Measurements from ENCODE around the gene SSX2IP. TPM values are rescaled to one million over a fixed set of nuclear protein-coding genes. Genes with fewer than 3 reads are reported as not detected.
"Not testable (repeated sequence)": the region's sequence is repeated elsewhere in the genome, so short reads cannot be mapped to it uniquely, and the experiment has no call there.

The SSX2IP gene
- polyA plus RNA-seq, 3 donors, result 0.85 to 2.8 (median 2.2) TPM

DNA sequence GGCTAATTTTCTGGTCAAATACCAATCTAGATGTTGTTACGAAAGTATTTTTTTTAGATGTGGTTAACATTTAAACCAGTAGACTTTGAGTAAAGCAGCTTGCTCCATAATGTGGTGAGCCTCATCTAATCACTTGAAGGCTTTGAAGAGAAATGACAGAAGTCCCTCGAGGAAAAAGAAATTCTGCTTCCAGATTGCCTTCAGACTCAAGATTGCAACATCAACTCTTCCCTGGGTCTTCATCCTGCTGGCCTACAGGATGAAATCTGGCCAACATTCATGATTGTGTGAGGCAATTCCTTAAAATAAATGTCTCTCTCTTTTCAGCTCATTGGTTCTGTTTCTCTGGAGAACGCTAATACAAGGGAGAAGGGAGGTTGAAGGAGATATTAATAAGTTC lies 32.5 kb upstream of the SSX2IP start:
- H3K9me3 Mint-ChIP-seq, result no peaks in the 10 kb centered on the region
- Histone ChIP-seq H3K27me3 (ENCODE audit: control insufficient read depth in 2 of 2, insufficient read depth in 2 of 2, low read length in 2 of 2) (no peaks in the 10 kb centered on the region), H3K4me3 (replicated peaks in 1 of 3; ENCODE audit: low read depth in 2 of 3, low read length in 3 of 3) (no peak overlapping the region), H4K20me1 (ENCODE audit: insufficient read depth, low read length) (no peaks in the 10 kb centered on the region), H3K4me2 (replicated peaks; ENCODE audit: extremely low read depth, low read length, poor library complexity, severe bottlenecking) (no peak overlapping the region), H3K27ac (ENCODE audit: low read depth in 1 of 2, low read length in 2 of 2) (no peak overlapping the region), H3K4me1 (ENCODE audit: control insufficient read depth in 1 of 2, insufficient read depth in 2 of 2, low read length in 2 of 2) (no peaks in the 10 kb centered on the region), H3K36me3 (replicated peaks in 1 of 2; ENCODE audit: control insufficient read depth in 1 of 2, insufficient read depth in 2 of 2, low read length in 2 of 2) (no peaks in the 10 kb centered on the region), H3K9me3 (replicated peaks in 1 of 2; ENCODE audit: control insufficient read depth in 1 of 2, insufficient read depth in 1 of 2, low read length in 2 of 2) (no peaks in the 10 kb centered on the region), H3K9ac (ENCODE audit: insufficient read depth, low read length, poor library complexity, severe bottlenecking) (no peak overlapping the region), H2AFZ (ENCODE audit: insufficient read depth, low read depth, low read length, poor library complexity, severe bottlenecking) (no peak overlapping the region), H3K79me2 (ENCODE audit: insufficient read depth, low read length) (no peaks in the 10 kb centered on the region)
- WGBS (ENCODE audit: insufficient coverage), result 100% methylated on average over 1 of the region's 3 CpGs
- intact Hi-C loops (cut with micrococcal nuclease), result no loop called here
- peaks cover 1 to 5% (median 1%) of the 10 kb centered on the region in 3 donors for H3K27me3 Mint-ChIP-seq (ENCODE audit: low read depth in 3 of 3)
- TF ChIP-seq, protein P1, sequence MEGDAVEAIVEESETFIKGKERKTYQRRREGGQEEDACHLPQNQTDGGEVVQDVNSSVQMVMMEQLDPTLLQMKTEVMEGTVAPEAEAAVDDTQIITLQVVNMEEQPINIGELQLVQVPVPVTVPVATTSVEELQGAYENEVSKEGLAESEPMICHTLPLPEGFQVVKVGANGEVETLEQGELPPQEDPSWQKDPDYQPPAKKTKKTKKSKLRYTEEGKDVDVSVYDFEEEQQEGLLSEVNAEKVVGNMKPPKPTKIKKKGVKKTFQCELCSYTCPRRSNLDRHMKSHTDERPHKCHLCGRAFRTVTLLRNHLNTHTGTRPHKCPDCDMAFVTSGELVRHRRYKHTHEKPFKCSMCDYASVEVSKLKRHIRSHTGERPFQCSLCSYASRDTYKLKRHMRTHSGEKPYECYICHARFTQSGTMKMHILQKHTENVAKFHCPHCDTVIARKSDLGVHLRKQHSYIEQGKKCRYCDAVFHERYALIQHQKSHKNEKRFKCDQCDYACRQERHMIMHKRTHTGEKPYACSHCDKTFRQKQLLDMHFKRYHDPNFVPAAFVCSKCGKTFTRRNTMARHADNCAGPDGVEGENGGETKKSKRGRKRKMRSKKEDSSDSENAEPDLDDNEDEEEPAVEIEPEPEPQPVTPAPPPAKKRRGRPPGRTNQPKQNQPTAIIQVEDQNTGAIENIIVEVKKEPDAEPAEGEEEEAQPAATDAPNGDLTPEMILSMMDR (IDR thresholded peaks at IDR 0.05), result no peak
- H3K27ac Mint-ChIP-seq, result no peak overlapping the region
- no peak overlapping the region for H3K4me3 Mint-ChIP-seq
- DNase-seq, result no peak
- no peaks in the 10 kb centered on the region for H3K4me1 Mint-ChIP-seq
- H3K36me3 Mint-ChIP-seq, result no peaks in the 10 kb centered on the region

DNA sequence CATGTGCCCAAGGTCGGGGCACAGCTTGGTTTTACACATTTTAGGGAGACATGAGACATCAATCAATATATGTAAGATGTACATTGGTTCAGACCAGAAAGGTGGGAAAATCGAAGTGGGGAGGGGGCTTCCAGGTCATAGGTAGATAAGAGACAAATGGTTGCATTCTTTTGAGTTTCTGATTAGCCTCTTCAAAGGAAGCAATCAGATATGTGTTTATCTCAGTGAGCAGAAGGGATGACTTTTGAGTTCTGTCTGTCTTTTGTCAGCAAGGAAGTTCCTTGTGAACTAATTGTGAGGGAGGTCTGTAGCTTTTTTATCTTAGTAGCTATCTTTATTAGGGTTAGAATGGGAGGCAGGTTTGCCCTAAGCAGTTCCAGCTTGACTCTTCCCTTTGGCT lies 31.6 kb upstream of the SSX2IP start:
- H3K4me2 ChIP-seq (replicated peaks; ENCODE audit: extremely low read depth, low read length, poor library complexity, severe bottlenecking); H3K4me3 ChIP-seq (replicated peaks in 1 of 3; ENCODE audit: low read depth in 2 of 3, low read length in 3 of 3); H3K9me3 ChIP-seq (replicated peaks in 1 of 2; ENCODE audit: control insufficient read depth in 1 of 2, insufficient read depth in 1 of 2, low read length in 2 of 2); H3K27ac ChIP-seq (ENCODE audit: low read depth in 1 of 2, low read length in 2 of 2); H2AFZ ChIP-seq (ENCODE audit: insufficient read depth, low read depth, low read length, poor library complexity, severe bottlenecking); H3K9me3 Mint-ChIP-seq; H3K27ac Mint-ChIP-seq; H3K36me3 Mint-ChIP-seq; H3K27me3 Mint-ChIP-seq (ENCODE audit: low read depth in 3 of 3); intact Hi-C loops (cut with micrococcal nuclease); H3K4me3 Mint-ChIP-seq; H4K20me1 ChIP-seq (ENCODE audit: insufficient read depth, low read length); H3K36me3 ChIP-seq (replicated peaks in 1 of 2; ENCODE audit: control insufficient read depth in 1 of 2, insufficient read depth in 2 of 2, low read length in 2 of 2); H3K4me1 Mint-ChIP-seq; H3K79me2 ChIP-seq (ENCODE audit: insufficient read depth, low read length); H3K27me3 ChIP-seq (ENCODE audit: control insufficient read depth in 2 of 2, insufficient read depth in 2 of 2, low read length in 2 of 2); H3K9ac ChIP-seq (ENCODE audit: insufficient read depth, low read length, poor library complexity, severe bottlenecking); DNase-seq; H3K4me1 ChIP-seq (ENCODE audit: control insufficient read depth in 1 of 2, insufficient read depth in 2 of 2, low read length in 2 of 2): not testable (repeated sequence)
- 56% methylated on average over 1 of the region's 2 CpGs for WGBS (ENCODE audit: insufficient coverage)

All from CD14-positive monocyte (primary cell).